Tibial artery (tissue), 4 donors: ENCODE results near the gene OSBPL8.

Experiments used
- DNase-seq, 2 donors: peaks; one replicate each; pipeline ENCODE4 v3.0.0-alpha.2; 2019
- H3K27ac ChIP-seq, 2 donors: fragments of 200-600 bp; sonication (generic) in 1 of 2; 1 replicate in 1 of 2; 2 replicates in 1 of 2; pipeline ENCODE4 v1.5.1; 2018 to 2019; ENCODE audit warnings: mild to moderate bottlenecking in 1 of 2
- H3K27me3 ChIP-seq, 2 donors: fragments of 200-600 bp; sonication (generic) in 1 of 2; one replicate each; pipeline versions ENCODE4 v1.5.1 to v1.6.0; 2016 to 2019
- H3K36me3 ChIP-seq, 3 donors: fragments of 200-600 bp; sonication (generic) in 2 of 3; one replicate each; pipeline ENCODE4 v1.5.1; 2016 to 2019; ENCODE audit warnings: mild to moderate bottlenecking in 2 of 3
- H3K4me1 ChIP-seq, 4 donors: fragments of 200-600 bp; sonication (generic) in 2 of 4; 1 replicate in 3 of 4; 2 replicates in 1 of 4; pipeline ENCODE4 v1.5.1; 2016 to 2019
- H3K4me3 ChIP-seq, 2 donors: fragments of 200-600 bp; sonication (generic) in 1 of 2; 1 replicate in 1 of 2; 2 replicates in 1 of 2; pipeline ENCODE4 v1.5.1; 2018 to 2019; ENCODE audit warnings: mild to moderate bottlenecking in 2 of 2
- H3K9me3 ChIP-seq, 3 donors: fragments of 200-600 bp; sonication (generic) in 1 of 3; one replicate each; pipeline ENCODE4 v1.5.1; 2016 to 2019
- intact Hi-C: fragments of 100-400 bp; cut with DNase I; formaldehyde crosslinking; loops from one replicate; pipeline ENCODE4 v1.15.0; 2023; ENCODE audit warnings: low total_unique reads
- TF ChIP-seq, protein P1 (sequence below), 2 experiments: fragments of 200-600 bp in 1 of 2; fragments of 450-650 bp in 1 of 2; IDR thresholded peaks; one replicate each; pipeline ENCODE4 v1.5.1; 2017 to 2019; ENCODE audit warnings: antibody characterized with exemption in 2 of 2, mild to moderate bottlenecking in 1 of 2, moderate library complexity in 1 of 2

OSBPL8 gene

DNA sequence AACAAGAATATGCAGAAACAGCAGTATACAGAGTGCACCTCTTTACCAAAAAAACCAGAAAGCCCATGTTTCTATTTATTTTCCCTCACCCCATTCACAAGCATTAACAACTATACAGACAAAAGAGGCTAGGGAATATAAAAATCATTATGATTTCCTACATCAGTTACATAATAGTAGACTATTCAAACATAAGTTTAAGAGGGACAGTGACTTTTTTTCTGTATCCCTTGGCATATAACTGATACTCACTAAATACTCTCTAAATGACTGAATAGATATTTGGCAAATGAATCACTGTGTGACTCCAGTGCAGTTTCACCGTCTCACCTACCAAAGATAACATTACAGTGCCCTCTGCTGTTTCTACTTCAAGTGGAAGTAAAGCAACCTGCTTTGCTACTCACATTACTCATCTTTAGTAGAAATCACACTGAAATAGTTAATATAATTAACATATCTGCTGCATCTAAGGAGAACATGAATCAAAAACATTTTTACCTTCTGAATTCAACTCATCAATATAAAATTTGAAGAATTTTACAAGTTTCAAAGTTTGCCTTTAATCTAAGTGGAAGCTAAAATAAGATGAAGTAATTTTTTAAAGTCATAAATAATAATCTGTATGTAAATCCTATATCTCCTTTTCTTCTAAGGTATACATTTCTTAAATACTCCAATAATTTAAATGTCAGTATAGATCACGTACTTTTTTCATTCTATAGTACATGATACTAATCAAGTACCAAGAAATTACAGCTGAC, 103.8 kb downstream of the OSBPL8 start:
- no peak overlapping the region for H3K27ac ChIP-seq
- no peak for DNase-seq

DNA sequence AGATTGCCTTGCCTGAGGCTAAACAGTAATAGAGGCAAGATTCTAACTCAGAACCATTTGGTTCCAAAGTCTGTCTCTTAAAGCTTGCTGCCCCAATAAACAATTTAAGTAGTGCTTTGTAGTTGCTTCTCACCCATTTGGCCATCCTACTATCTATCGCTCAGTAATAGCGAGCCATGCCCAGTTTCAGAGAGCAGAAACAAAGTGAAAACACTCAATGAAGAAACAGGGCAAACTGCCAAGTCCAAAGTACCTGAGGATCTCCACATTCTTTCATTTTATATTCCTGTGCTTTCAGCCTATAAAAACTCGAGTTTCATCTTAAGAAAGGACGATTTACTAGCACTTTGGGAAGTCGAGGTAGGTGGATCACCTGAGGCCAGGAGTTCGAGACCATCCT, 108.0 kb downstream of the OSBPL8 start:
- peaks cover 0 to 28% (median 0%) of the 10 kb centered on the region in 4 donors for H3K4me1 ChIP-seq
- H3K27me3 ChIP-seq, result no peaks in the 10 kb centered on the region
- H3K9me3 ChIP-seq, result no peaks in the 10 kb centered on the region
- no peaks in the 10 kb centered on the region for H3K36me3 ChIP-seq
- DNase-seq, result no peak
- TF ChIP-seq, protein P1, sequence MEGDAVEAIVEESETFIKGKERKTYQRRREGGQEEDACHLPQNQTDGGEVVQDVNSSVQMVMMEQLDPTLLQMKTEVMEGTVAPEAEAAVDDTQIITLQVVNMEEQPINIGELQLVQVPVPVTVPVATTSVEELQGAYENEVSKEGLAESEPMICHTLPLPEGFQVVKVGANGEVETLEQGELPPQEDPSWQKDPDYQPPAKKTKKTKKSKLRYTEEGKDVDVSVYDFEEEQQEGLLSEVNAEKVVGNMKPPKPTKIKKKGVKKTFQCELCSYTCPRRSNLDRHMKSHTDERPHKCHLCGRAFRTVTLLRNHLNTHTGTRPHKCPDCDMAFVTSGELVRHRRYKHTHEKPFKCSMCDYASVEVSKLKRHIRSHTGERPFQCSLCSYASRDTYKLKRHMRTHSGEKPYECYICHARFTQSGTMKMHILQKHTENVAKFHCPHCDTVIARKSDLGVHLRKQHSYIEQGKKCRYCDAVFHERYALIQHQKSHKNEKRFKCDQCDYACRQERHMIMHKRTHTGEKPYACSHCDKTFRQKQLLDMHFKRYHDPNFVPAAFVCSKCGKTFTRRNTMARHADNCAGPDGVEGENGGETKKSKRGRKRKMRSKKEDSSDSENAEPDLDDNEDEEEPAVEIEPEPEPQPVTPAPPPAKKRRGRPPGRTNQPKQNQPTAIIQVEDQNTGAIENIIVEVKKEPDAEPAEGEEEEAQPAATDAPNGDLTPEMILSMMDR (IDR thresholded peaks at IDR 0.05), result no peak
- H3K27ac ChIP-seq, result no peak overlapping the region
- no peak overlapping the region for H3K4me3 ChIP-seq
- intact Hi-C loops, result no loop called here

More for the DNA sequence above, 103.8 kb downstream of the OSBPL8 start:
- Histone ChIP-seq H3K27me3 (no peaks in the 10 kb centered on the region), H3K4me3 (no peak overlapping the region), H3K36me3 (no peaks in the 10 kb centered on the region), H3K9me3 (no peaks in the 10 kb centered on the region), H3K4me1 (peaks cover 0 to 12% (median 0%) of the 10 kb centered on the region in 4 donors)
- intact Hi-C loops, result no loop called here
- TF ChIP-seq, protein P1 (IDR thresholded peaks at IDR 0.05), result peak; percentile 37 to 39

DNA sequence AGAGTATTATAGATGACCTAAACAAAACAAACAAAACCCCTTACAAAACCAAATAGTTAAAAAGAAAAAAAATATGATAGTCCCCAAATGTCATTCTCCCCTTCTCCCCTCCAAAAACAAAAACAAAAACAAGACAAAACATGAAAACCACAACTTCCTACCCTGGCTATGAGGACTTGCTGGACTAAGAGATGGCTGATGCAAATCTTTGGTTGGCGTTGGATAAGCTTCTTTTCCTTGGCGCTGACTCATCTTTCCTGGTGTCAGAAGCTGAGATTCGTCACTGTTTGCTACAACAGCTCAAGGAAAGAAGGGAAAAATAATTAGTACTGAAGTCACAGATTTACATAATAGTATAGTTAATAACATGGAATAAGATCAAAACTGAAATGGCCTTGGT, 108.9 kb downstream of the OSBPL8 start:
- DNase-seq, result no peak
- Histone ChIP-seq H3K27ac (no peak overlapping the region), H3K36me3 (no peaks in the 10 kb centered on the region), H3K4me1 (peaks cover 0 to 25% (median 0%) of the 10 kb centered on the region in 4 donors), H3K9me3 (no peaks in the 10 kb centered on the region), H3K27me3 (no peaks in the 10 kb centered on the region), H3K4me3 (no peak overlapping the region)
- TF ChIP-seq, protein P1 (IDR thresholded peaks at IDR 0.05), result no peak
- intact Hi-C loops, result no loop called here

DNA sequence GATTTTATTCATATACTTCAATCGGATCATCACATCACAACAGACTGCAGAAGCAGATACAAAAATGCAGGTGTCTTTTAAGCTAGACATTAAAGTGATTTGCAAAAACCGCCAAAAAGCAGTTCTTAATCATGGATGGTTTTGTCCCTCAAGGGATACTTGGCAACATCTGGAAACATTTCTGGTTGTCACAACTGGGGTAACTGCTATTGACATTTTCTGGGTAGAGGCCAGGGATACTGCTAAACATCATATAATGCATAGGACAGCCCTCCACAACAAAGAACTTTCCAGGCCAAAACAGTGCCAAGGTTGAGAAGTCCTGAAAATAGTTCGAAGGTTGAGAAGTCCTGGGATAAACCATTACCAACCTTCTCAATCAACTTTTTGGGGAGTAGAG, 109.6 kb downstream of the OSBPL8 start:
- DNase-seq, result no peak
- H3K36me3 ChIP-seq, result no peaks in the 10 kb centered on the region
- no peaks in the 10 kb centered on the region for H3K9me3 ChIP-seq
- H3K4me1 ChIP-seq, result peaks cover 0 to 19% (median 0%) of the 10 kb centered on the region in 4 donors
- H3K27me3 ChIP-seq, result no peaks in the 10 kb centered on the region
- TF ChIP-seq, protein P1 (IDR thresholded peaks at IDR 0.05), result no peak
- intact Hi-C loops, result no loop called here
- H3K27ac ChIP-seq, result no peak overlapping the region
- H3K4me3 ChIP-seq, result no peak overlapping the region

DNA sequence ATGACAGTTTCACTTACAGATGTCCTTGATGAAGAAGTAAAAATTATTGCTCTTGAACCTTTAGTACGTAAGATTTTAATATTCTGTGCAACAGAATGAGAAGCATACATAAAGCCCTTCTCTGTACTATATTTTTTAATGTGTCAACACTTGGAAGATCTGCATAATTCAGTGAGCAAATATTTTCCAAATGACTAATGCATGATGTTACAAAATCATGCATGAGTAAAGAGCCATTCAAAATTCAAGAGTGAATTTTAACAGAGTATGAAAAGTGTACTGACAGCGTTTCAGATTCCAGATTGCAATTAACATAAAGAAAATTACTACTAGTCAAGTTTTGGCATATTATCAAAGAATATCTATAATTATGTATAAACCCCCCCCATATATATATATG, 110.0 kb downstream of the OSBPL8 start:
- DNase-seq, result no peak
- Histone ChIP-seq H3K27me3 (no peaks in the 10 kb centered on the region), H3K9me3 (no peaks in the 10 kb centered on the region), H3K4me3 (no peak overlapping the region), H3K27ac (peak overlapping the region in 1 of 2 donors; percentile 37), H3K4me1 (peaks cover 0 to 21% (median 0%) of the 10 kb centered on the region in 4 donors), H3K36me3 (no peaks in the 10 kb centered on the region)
- intact Hi-C loops, result no loop called here
- TF ChIP-seq, protein P1 (IDR thresholded peaks at IDR 0.05), result no peak
